Liver (tissue), 9 donors: ENCODE data around the gene RHOXF2. TPM values are rescaled to one million over a fixed set of nuclear protein-coding genes. Genes with fewer than 3 reads are reported as not detected.

Experiments used
- DNase-seq: peaks from one replicate; pipeline ENCODE4 v3.0.0-alpha.2; 2017; ENCODE audit warnings: low spot score
- H3K27ac ChIP-seq, 2 donors: one replicate each; pipeline ENCODE4 v1.7.0; 2013; ENCODE audit warnings: inconsistent platforms in 2 of 2, low read length in 2 of 2, control low read depth in 1 of 2, low read depth in 1 of 2, mild to moderate bottlenecking in 1 of 2
- H3K27me3 ChIP-seq, 4 donors: one replicate each; pipeline versions ENCODE4 v1.6.1 to v1.7.0; 2013; ENCODE audit warnings: low read length in 3 of 4, inconsistent platforms in 1 of 4, mild to moderate bottlenecking in 1 of 4, moderate library complexity in 1 of 4; ENCODE audit not compliant: control insufficient read depth in 4 of 4, insufficient read depth in 4 of 4
- H3K36me3 ChIP-seq, 4 donors: one replicate each; pipeline versions ENCODE4 v1.6.1 to v1.7.0; 2013; ENCODE audit warnings: low read length in 3 of 4, mild to moderate bottlenecking in 3 of 4, low read depth in 1 of 4, moderate library complexity in 1 of 4; ENCODE audit not compliant: control insufficient read depth in 4 of 4, insufficient read depth in 3 of 4
- H3K4me1 ChIP-seq, 4 donors: one replicate each; pipeline versions ENCODE4 v1.6.1 to v1.7.0; 2013; ENCODE audit warnings: low read length in 3 of 4, mild to moderate bottlenecking in 3 of 4, moderate library complexity in 1 of 4; ENCODE audit not compliant: control insufficient read depth in 4 of 4, insufficient read depth in 4 of 4
- H3K4me3 ChIP-seq, 3 donors: one replicate each; pipeline versions ENCODE4 v1.6.1 to v1.7.0; 2013; ENCODE audit warnings: low read length in 3 of 3, control low read depth in 1 of 3, low read depth in 1 of 3, mild to moderate bottlenecking in 1 of 3
- H3K9ac ChIP-seq, 2 donors: one replicate each; pipeline ENCODE4 v1.7.0; 2013; ENCODE audit warnings: low read length in 2 of 2, mild to moderate bottlenecking in 2 of 2, moderate library complexity in 2 of 2, control low read depth in 1 of 2, low read depth in 1 of 2
- H3K9me3 ChIP-seq, 4 donors: one replicate each; pipeline versions ENCODE4 v1.6.1 to v1.7.0; 2013; ENCODE audit warnings: low read length in 3 of 4; ENCODE audit not compliant: control insufficient read depth in 4 of 4
- CTCF ChIP-seq: fragments of 150-350 bp; IDR thresholded peaks from 2 replicates; pipeline ENCODE4 v1.5.1; 2017; ENCODE audit warnings: improper control_type of control experiment, low read depth, low read length; ENCODE audit not compliant: missing input control
- NR2F2 ChIP-seq: IDR thresholded peaks from 2 replicates; pipeline ENCODE4 v1.6.1; 2016; ENCODE audit warnings: antibody characterized with exemption
- RAD21 ChIP-seq, 2 donors: IDR thresholded peaks; 2 replicates each; pipeline ENCODE4 v1.6.1; 2016; ENCODE audit warnings: antibody characterized with exemption in 2 of 2, mild to moderate bottlenecking in 2 of 2
- RXRA ChIP-seq, 2 donors: IDR thresholded peaks; 2 replicates each; pipeline ENCODE4 v1.6.1; 2017 to 2018; ENCODE audit warnings: antibody characterized with exemption in 2 of 2, mild to moderate bottlenecking in 1 of 2
- WGBS: extraction: QIAGEN DNeasy Blood & Tissue Kit; methylation state at CpG from one replicate; pipeline ENCODE4 v1.1.7; 2013; 5-methylcytosine and 5-hydroxymethylcytosine counted together
- polyA plus RNA-seq, 2 donors: library from polyadenylated mRNA; stranded (reverse) in 1 of 2; unstranded in 1 of 2; fragments of 200-250 nt in 1 of 2; fragments of >200 nt in 1 of 2; fragmentation: Nextera tagmentation in 1 of 2; extraction: Ambion mirVana in 1 of 2; gene quantifications; one replicate each; pipeline versions ENCODE4 v1.2.1 to v1.2.3, GENCODE V29; 2013 to 2015
- total RNA-seq, 2 donors: library from RNA; depleted of rRNA; stranded (reverse); fragments of >200 nt; gene quantifications; one replicate each; pipeline ENCODE4 v1.2.3, GENCODE V29; 2014
- donor health status: healthy.
- donor health status: healthy.
- donor health status: healthy.
- donor health status: healthy.
- donor health status: healthy.

Gene RHOXF2
- total and polyA plus RNA-seq, 4 donors = not detected

- H3K9ac ChIP-seq = no peak overlapping the region
- H3K36me3 ChIP-seq = no peaks in the 10 kb centered on the region
- H3K4me1 ChIP-seq = peaks cover 0 to 9% (median 0%) of the 10 kb centered on the region in 4 donors
- no peaks in the 10 kb centered on the region for H3K9me3 ChIP-seq
- peak; percentile 54 for DNase-seq
- 26% methylated on average over 8 of the region's 8 CpGs for WGBS
- H3K4me3 ChIP-seq = no peak overlapping the region
- H3K27ac ChIP-seq = no peak overlapping the region
- peak; percentile 67 to 85 for TF ChIP-seq RAD21 (IDR thresholded peaks at IDR 0.05)
- TF ChIP-seq NR2F2 = no peak
- TF ChIP-seq CTCF = peak; percentile 72
- TF ChIP-seq RXRA (IDR thresholded peaks at IDR 0.05) = peak; percentile 13 to 49
- H3K27me3 ChIP-seq = no peaks in the 10 kb centered on the region
These were observed 55.2 kb downstream of the RHOXF2 start for GRCh38 chrX:120213438-120214265.

Other genes with a start within 250 kb of the RHOXF2 start
- gene NKAP, start 214.9 kb upstream of the RHOXF2 start, total RNA-seq = 1 to 10 TPM; 2.9 to 3.3 TPM
- gene NKAP, start 214.9 kb upstream of the RHOXF2 start, polyA plus RNA-seq = 1 to 10 TPM; 2.4 TPM
- not detected for gene RHOXF2B, start 80.9 kb upstream of the RHOXF2 start, total RNA-seq
- under 1 TPM in 1 of 2 donors, not detected in 1; 0.13 TPM for gene RHOXF2B, start 80.9 kb upstream of the RHOXF2 start, polyA plus RNA-seq
- not detected for gene RHOXF1, start 42.7 kb upstream of the RHOXF2 start, total RNA-seq
- not detected for gene RHOXF1, start 42.7 kb upstream of the RHOXF2 start, polyA plus RNA-seq
- gene ZBTB33, start 92.2 kb downstream of the RHOXF2 start, total RNA-seq = 10 to 100 TPM; 15.4 to 18.1 TPM
- gene ZBTB33, start 92.2 kb downstream of the RHOXF2 start, polyA plus RNA-seq = 1 to 10 TPM; 6.1 to 7.7 TPM
- not detected for gene TMEM255A, start 152.8 kb downstream of the RHOXF2 start, total RNA-seq
- gene TMEM255A, start 152.8 kb downstream of the RHOXF2 start, polyA plus RNA-seq = under 1 TPM in 1 of 2 donors, not detected in 1; 0.08 TPM
- gene ATP1B4, start 203.5 kb downstream of the RHOXF2 start, total RNA-seq = not detected
- not detected for gene ATP1B4, start 203.5 kb downstream of the RHOXF2 start, polyA plus RNA-seq